Ureter (tissue), 1 donor: ENCODE results near the gene DLG3. TPM values are rescaled to one million over a fixed set of nuclear protein-coding genes. Genes with fewer than 3 reads are reported as not detected.
A peak's percentile ranks its signal among the peaks of the same experiment; 100 is the strongest.

Source experiments
- DNase-seq: peaks from one replicate; pipeline ENCODE4 v3.0.0-alpha.2; 2020; ENCODE audit warnings: low spot score
- total RNA-seq: library from RNA; stranded (reverse); gene quantifications from one replicate; pipeline ENCODE4 v1.2.4, GENCODE V29; 2023
- donor health status: DM: yes; HTN: yes; CAD: no.

Gene DLG3
- total RNA-seq, 1 donor from 2014 or later, result 34.2 TPM

DNA sequence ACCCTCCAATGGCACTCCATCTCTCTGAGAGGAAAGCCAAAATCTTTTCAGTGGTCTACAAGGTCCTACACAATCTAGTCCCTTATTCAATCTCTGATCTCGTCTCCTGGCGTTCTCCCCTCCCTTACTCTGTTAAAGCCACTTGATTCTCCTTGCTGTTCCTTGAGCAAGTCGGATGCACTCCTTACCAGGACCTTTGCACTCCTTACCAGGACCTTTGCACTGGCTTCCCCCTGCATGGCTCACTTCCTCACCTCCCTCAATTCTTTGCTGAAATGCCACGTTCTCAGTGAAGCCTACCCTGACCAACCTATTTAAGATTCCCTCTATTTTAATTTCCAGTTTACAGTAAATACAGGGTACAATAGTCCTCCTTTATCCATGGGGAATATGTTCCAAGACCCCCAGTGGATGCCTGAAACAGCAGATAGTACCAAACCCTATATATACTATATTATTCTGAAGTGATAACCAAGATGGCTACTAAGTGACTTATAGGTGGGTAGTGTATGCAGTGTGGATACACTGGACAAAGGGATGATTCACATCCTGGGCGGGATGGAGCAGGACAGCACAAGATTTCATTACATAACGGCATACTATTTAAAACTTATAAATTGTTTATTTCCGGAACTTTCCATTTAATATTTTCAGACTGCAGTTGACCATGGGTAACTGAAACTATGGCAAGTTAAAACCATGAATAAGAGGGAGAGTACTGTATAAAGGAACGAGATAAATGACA, 6.5 kb upstream of the DLG3 start:
- no peak for DNase-seq

DNA sequence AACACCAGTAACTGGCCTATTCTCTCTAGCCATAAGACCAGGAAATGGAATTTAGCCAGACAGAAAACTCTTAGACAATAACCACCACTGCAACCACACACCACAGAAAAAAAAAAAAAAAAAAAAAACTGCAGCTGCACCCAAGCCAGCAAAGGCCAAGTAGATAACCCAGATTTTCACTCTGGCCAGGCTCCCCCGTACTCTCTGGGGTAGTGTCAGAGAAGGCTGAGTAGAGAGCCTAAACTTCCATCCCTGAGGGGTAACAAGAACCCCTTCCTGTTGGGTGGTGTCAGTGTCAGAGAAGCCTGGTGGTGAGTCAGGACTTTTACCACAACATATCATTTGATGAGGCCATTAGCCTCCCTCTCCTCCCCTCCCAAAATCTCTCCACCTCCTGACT, 5.6 kb upstream of the DLG3 start:
- DNase-seq, result no peak

DNA sequence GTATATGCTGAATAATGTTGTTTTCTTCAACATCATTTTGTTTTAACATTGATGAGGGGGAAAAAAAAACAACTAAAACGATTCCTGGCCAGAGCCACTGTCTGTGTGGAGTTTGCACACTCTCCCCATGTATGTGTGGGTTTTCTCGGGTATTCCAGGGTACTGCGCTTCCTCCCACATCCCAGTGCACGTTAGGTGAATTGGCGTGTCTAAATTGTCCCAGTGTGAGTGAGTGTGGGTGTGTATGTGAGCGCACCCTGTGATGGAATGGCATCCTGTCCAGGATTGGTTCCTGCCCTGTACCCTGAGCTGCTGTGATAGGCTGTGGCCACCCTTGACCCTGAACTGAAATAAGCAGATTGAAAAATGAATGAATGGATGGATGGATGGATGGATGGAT, 2.4 kb upstream of the DLG3 start:
- DNase-seq, result no peak

DNA sequence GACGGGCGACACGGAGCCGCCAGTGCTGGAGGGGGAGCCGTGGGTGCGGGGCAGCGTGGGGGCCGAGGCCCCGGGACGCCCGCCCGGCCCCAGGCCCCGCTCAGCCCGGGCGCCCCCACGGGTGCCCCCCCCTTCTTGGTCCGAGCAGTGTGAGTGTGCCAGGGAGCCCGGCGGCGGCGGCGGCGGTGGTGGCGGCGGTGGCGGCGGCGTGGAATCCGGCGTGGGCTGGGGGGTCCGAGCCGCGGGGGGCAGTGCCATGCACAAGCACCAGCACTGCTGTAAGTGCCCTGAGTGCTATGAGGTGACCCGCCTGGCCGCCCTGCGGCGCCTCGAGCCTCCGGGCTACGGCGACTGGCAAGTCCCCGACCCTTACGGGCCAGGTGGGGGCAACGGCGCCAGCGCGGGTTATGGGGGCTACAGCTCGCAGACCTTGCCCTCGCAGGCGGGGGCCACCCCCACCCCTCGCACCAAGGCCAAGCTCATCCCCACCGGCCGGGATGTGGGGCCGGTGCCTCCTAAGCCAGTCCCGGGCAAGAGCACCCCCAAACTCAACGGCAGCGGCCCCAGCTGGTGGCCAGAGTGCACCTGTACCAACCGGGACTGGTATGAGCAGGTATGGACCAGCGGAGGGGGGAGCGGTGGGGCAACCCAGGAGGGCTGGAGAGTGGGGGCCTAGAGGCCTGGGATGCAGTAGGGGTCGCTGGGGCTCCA, 466 bp downstream of the DLG3 start:
- DNase-seq, result no peak

DNA sequence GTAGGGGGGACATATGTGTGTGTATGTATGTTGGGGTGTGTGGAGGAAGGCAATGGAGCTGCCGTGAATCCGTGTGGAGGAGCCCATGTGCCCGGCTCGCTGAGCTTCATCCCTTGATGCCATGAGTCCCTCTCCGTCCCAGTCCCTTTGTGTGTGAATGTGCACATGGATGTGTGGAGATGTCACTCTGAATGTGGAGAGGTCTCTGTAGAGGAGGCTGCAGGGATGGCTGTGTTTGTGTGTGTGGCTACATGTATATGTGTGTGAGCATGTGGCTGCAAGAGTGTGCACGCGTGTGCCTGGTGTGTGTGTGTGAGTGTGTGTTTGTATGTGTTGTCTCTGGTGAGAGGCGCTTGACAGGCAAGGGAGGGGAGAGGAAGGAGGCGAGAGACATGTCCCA, 1.3 kb downstream of the DLG3 start:
- no peak for DNase-seq

DNA sequence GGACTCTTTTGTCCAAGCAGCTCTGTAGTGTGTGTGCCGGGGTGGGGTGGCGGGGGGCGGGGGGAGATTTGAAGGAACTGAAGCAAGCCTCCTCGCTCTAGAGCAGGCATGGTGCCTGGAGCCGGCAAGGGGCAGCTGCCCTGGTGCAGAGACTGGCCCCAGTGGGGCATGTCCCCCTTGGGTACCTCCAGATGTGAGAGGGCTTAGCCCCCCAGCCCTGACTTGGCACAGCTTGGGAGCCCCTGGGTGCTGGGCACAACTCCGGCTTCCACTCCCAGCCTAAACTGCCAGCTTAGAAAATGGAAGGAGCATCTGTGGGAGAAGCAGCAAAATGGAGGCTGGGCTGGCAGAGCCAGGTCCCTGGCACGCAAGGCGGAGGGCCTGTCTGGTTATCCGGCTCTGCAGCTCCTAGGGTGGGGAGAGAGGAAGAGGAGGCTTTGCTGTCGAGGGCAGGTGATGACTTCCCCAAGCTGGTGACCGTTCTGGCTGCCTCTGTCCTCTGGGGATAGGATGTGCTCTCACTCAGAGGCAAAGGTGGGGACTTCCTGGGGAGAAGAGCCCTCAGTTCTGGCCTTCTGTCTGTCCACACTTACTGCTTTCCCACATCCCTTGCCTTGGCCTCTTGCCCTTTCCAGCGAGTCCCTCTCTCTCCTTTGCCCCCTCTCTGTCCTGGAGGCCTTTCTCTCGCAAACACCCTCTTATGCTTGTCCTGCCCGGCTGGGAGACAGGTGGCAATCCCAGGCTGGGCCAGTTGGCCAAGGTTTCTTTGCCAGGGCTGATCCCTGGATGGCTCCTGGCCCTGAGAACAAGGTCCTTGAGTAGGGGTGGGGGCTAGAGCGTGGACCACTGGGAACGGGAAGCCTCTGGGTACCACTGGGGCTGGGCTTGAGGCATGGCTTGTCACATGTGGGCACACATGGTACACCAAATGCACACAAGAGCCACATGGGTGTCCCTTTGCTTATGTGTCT, 2.0 kb downstream of the DLG3 start:
- DNase-seq, result no peak

DNA sequence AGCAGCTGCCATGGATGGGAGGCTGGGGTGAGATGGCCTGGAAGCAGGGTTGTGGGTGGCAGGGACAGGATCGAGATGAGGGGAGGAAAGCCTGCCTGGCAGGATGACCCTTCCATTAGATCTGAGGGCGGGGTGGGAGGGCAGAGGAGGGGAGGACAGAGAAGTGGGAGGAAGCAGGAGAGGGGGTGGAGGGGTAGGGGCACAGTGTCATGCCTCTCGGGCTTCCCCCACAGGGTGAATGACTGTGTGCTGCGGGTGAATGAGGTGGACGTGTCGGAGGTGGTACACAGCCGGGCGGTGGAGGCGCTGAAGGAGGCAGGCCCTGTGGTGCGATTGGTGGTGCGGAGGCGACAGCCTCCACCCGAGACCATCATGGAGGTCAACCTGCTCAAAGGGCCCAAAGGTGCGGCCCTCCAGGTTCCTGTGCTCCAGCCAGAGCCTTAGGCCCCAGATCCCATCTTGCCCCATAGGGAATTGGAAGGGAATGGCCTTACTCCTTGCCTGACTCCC, 4.9 kb downstream of the DLG3 start:
- no peak for DNase-seq

DNA sequence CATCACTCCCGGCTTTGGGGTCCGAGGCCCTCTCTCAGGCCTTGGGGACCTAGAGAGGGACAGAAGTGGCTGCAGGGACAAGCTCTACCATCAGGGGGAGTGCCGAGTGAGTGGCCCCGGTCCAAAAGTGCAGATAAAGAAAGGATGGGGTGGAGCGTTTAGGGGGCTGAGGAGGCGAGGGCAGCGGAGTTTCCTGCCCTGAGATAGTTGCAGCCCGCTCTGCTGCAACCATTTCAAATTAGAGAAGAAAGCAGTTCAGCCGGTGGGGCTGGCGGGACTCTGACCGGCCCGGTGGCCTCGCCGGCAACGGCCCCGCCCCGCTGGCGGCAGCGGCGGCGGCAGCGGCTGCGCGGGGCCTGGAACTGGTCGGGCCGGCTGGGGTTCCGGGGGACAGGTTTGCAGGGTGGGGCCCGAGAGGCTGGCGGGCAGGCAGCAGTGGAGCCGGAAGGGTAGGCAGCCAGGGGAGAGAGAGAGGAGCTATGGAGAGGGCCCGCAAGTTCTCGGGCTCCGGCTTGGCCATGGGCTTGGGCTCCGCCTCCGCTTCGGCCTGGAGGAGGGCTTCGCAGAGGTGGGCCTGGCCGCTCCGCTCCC, 7.6 kb downstream of the DLG3 start:
- DNase-seq, result peak; percentile 63

DNA sequence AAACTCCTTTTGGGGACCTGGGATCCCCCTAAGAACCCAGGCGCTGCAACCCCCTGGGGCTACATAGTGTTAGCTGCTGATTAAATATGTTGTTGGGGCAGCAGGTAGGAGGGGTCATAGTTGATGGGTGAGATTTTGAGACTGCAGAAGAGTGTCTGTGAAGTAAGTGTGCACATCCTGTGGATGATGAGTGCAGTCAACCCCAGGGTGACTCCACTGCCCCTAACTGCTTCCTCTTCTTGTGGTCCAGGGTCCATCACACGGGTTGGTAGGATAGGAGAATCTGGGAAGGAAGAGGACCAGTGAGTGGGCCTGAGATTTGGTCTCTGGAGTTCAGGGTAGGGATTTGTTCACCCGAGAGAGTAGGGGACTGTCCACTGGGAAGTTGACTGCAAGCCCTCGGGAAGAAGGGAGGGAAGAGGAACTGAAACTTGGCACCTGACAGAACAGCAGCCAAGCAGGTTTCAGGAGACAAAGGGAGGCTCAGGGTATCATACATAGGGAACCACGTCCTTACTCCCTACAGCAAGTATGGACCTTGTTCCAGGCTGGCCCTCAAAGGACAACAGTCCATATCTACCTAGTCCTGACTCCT, 8.5 kb downstream of the DLG3 start:
- no peak for DNase-seq

DNA sequence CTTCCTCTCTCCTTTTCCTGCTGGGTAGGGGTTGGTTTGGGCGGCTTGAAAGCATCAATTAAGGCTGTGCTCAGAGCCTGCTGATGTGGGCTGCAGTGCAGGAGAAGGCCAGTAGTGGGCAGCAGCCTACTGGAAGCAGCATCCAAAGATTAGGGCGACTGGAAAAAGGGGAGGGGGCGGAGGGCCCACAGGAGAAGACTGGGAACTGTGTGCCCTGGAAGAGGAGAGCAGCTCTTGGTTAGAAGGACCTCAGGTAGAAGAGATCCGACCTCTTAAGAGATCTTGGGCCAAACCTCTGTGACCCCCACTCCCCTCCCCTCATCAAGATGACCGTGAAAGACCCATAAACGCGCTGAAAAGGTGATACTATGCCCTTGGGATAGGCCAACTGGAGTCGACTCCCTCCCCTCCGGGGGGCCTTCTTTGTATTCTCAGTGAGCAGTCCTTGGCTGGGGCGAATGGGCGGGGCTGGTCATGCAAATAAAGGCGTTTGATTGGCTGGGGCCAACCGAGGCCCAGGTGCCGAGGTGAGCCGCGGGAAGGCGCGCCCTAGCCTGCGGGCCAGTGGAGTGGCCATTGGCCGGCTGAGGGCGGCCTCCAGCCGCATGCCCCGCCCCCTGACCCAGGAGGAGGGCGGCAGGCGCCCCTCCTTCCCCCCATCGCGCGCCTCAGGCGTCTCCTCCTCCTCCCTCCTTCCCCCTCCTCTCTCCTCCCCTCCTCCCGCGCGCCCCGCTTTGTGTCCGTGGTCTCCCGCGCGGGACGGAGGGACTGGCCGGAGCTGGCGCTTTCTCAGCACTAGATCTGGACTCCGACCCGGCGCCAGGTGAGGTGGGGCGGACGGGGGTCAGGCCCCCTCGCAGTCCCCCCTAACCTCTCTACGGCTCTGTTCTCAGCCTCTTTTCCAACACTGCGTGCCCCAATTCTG, 10.1 kb downstream of the DLG3 start:
- peak; percentile 77 for DNase-seq

DNA sequence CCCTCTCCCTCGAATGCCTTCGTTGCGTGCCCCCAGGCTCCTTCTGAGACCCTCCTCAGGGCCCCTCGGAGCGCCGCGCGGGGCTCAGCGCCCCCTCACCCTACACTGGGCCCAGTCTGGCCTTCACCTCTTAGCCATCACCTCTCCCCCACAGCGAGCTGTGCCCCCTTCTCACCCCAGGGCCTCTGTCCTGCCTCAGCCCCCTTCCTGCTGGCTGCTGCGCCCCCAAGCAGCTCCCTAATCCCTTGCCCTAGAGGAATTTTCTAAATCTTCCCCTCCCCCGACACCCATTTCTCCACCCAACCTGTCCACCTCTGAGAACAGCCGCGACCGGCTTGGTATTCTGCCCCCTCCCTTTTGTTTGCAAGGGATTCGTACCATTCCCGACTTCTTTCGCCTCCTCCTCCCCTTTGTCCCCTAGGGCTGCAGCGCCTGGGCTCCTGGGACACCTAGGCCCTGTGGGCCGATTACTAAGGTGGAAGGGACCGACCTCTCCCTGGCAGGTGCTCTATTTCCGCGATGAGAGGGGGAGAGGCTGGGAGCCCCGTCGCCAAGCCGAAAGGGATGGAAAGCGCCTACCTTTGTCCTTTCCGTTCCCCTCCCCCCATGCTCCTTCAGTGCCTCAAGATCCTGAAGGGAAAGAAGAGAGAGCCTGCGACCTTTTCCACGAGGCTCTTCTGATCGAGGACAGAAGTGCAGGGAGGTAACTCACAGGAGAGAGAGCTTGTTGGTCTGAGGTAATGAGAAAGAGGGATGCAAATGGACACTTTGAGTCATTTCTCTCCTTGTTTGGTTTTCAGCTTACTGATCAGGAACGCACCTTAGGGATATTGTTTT, 10.9 kb downstream of the DLG3 start:
- DNase-seq, result no peak

DNA sequence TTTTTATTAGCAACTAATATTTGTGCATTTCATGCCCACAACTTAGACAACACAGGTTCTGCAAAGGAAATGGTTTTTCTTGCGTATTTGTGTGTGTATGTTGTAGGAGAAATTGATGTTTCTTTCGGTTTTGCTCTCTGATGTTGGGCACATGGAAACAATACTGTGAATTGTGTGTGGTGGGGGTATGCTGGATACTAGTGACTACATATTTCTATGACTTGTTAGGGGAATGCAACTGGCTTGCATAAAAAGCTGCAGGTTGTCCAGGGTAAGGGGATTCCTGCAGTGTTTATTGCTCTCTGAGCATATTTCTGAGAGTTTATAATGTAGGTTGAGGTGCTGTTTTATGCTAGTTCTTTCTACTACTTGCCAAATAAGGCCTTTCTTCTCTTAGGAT, 11.6 kb downstream of the DLG3 start:
- DNase-seq, result no peak

DNA sequence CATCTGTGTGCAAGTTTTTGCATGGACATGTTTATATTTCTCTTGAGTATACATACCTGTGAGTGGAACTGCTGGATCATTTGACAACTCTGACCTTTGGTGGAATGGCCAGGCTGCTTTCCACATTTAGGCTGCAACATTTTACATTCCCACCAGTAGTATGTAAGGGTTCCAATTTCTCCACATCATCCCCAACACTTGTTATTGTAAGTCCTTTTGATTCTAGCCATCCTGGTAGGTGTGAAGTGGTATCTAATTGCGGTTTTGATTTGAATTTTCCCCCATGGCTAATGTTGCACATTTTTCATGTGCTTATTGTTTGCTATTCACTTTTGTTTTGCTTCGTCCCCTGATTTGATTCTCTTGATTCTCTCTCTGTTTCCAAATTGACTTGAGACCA, 16.4 kb downstream of the DLG3 start:
- DNase-seq, result no peak

DNA sequence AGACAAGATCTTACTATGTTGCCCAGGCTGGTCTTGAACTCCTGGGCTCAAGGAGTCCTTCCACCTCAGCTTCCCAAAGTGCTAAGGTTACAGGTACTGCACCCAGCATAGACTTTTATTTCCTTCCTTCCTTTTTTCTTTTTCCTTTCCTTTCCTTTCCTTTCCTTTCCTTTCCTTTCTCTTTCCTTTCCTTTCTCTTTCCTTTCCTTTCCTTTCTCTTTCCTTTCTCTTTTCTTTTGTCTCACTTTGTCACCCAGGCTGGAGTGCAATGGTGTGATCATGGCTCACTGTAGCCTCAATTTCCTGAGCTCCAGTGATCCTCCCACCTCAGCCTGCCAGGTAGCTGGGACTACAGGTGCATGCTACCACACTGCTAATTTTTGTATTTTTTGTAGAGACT, 19.4 kb downstream of the DLG3 start:
- DNase-seq, result no peak

DNA sequence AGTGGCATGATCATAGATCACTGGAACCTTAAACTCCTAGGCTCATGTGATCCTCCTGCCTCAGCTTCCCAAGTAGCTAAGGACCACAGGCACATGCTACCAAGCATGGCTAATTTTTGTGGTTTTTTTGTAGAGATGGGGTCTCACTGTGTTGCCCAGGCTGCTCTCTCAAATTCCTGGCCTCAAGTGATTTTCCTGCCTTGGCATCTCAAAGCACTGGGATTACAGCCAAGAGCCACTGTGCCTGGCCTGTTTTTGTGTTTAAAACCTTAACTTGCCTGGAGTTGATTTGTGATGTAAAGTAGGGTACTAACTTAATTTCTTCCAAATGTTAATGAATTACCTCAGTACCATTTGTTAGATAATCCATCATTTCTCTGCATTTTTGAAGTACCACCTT, 22.3 kb downstream of the DLG3 start:
- no peak for DNase-seq

DNA sequence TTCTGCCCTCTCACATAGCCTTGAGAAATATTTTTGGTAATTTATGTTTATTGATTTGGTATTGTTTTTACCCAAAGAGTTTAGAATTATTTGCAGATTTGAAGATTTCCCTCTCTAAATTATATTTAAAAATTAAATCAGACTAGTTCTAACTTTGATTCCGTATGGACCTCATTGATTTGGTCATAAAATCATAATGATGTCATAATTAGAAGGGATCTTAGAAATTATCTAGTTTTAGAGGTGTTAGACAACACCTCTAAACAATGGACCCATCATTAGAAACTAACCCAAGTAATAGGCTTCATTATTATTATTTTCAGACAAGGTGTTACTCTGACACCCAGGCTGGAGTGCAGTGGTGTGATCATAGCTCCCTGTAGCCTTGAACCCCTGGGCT, 24.1 kb downstream of the DLG3 start:
- no peak for DNase-seq

DNA sequence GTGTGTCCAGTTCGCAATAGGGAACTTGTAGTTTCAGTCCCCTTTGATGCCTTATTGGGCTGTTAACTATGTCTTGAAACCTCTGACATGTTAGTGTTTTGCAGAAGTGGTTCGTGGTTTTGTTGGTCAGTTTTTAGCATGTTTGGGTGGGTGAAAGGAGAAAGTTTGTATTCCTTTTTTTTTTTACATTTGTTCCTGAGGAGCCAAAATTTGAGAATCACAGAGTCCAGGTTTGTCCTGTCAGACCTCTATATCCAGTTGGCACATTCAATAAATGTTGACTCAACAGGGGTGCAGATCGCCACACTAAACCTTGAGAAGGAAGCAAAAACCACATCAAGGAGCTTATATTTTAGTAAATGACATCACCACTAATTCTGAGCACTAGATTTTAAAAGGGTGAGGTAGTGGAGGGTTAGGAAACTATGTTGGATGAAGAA, 26.2 kb downstream of the DLG3 start:
- DNase-seq, result no peak

DNA sequence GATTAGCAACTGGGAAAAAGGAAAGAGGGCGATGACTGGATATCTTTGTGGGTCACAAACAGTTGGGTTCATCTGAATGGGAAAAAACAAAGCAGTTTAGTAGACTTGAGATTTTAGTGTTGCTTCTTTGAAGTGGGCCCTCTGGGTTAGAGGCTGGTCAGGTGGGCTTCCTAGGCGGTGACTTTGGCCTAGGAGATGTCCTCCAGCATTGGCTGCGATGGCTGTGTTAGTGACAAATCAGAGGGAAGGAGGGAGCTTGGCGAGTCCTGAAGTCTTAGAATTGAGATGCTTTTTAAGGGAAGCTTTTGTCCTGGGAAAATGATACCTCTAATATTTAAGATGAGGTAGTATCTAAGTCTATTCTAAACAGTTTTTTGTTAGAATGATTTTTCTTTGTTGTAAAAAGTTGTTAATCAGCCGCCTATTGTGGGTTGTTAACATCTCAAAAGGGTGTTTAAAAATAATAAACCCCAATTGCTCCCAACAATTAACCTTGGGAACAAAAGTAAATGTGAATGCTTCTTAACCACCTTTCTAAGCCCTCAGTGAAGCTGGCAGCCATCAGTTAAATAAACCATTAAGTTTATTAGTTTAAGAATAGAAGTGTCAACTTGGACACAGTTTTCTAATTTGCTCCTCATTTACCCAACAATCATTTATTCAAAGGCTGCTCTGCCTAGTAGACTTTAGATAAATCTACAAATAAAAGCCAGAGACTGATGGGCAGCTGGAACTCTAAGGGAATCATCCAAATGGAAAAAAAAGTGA, 31.7 kb downstream of the DLG3 start:
- no peak for DNase-seq
